KG1 (cell line): Measurements from ENCODE around the gene NOL4L.
"Not testable (repeated sequence)": the region's sequence is repeated elsewhere in the genome, so short reads cannot be mapped to it uniquely, and the experiment has no call there.

Source experiments
- DNase-seq: peaks from one replicate; lab custom pipeline; 2025; lab: John Stamatoyannopoulos, UW

NOL4L gene

GRCh38 chr20:32507998-32508774 is 76.9 kb downstream of the NOL4L start:
- no peak for DNase-seq

DNA sequence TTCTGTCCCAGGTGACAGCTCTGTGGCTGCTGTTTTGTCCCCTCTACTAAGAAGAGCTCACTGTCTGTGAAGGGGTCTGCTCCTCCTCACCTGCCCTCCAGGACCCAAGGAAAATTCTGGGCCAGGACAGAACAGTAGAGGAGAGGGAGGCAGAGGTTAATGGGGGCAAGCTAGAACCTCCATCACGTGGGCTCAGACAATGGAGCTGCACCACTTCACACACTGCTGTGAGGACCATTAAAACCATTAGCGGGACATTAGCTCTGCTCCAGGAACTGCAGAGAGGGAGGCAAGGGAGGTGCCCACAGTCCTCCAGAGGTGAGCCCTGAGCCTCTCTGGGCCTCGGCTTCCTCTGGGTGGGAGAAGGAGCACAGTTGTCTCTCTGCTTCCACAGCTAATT is 78.4 kb downstream of the NOL4L start:
- DNase-seq = no peak

- DNase-seq = no peak
Observed at GRCh38 chr20:32505723-32506473, 79.2 kb downstream of the NOL4L start.

- no peak for DNase-seq
Observed at GRCh38 chr20:32501709-32502108, 83.4 kb downstream of the NOL4L start.

GRCh38 chr20:32497589-32498224 is 87.4 kb downstream of the NOL4L start:
- DNase-seq = no peak

DNA sequence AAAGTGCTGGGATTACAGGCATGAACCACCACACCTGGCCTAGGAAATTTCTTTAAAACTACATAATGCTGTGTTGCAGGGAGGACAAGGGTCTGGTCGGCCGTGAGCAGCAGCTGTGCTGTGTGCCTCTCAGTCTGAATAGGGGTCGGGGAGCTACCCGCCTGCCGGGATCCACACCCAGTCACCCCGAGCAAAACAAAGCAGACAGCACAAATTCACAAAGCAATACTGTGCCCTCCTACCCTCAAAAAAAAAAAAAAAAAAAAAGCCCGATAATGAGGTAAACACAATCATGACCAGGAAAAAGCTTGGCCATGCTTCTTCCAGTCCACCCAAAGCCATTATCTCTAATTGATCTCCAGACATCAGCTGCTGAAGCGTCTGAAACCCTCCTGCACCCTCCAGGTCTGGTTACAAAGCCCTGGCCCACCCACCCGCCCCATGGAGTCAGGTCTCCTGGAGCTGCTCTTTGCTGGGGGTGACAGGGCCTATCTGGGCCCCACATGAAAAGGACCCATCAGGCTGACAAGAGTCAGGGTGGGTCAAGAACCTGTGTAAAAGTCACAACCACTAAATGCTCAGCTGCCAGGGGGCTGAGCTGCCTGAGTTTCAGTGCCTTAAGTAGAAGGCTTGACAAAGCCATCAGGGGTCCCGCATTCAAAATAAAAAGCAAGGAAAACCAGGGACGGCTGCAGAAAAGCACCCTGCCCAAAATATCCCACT is 88.2 kb downstream of the NOL4L start:
- no peak for DNase-seq

GRCh38 chr20:32495949-32496348 is 89.2 kb downstream of the NOL4L start:
- no peak for DNase-seq

DNA sequence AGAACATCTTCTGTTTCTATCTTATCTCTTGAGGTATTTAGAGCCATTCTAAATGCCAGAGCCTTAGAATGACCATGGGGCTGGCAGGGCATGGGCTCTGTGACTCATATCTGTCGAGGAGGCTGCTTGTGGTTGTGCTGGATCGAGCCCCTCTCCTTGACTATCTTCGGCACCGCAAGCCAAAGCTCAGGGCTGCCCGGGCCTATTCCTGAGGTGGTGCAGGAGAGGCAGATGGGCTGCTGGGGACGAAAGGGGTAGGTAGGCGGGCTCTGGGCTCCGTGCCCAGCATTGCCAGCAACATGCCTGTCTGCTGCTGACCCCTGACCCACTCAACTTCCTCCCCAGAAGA is 89.9 kb downstream of the NOL4L start:
- DNase-seq = no peak

GRCh38 chr20:32494483-32495216 is 90.5 kb downstream of the NOL4L start:
- DNase-seq = no peak

DNA sequence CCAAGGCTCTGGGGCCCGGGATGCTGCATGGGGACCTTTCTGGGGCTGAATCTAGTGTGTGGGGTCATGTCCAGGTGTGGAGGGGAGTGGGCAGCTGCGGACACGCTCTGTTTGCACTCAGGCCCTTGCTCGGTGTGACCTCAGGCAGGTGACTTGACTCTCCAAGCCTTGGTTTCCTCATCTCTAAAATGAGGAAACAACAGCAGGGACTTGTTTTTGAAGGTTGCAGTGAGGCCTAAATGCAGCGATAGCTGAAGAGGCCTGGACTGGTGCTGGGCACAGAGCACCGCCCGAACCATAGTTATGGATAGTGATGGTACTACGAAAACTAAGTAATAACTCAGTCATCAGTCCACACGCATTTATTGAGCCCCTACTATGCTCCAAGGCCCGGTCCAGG is 91.8 kb downstream of the NOL4L start:
- DNase-seq = no peak

DNA sequence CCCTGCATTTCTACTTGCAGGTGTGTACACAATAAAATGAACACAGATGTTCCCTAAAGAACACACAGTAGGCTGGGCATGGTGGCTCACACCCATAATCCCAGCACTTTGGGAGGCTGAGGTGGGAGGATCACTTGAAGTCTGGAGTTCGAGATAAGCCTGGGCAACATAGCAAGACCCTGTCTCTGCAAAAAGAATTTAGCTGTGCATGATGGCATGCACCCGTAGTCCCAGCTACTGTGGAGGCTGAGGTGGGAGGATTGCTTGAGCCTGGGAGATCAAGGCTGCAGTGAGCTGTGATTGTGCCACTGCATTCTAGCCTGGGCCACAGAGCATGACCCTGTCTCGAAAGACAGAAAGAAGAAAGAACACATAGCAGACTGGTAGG is 93.4 kb downstream of the NOL4L start:
- DNase-seq = not testable (repeated sequence)

DNA sequence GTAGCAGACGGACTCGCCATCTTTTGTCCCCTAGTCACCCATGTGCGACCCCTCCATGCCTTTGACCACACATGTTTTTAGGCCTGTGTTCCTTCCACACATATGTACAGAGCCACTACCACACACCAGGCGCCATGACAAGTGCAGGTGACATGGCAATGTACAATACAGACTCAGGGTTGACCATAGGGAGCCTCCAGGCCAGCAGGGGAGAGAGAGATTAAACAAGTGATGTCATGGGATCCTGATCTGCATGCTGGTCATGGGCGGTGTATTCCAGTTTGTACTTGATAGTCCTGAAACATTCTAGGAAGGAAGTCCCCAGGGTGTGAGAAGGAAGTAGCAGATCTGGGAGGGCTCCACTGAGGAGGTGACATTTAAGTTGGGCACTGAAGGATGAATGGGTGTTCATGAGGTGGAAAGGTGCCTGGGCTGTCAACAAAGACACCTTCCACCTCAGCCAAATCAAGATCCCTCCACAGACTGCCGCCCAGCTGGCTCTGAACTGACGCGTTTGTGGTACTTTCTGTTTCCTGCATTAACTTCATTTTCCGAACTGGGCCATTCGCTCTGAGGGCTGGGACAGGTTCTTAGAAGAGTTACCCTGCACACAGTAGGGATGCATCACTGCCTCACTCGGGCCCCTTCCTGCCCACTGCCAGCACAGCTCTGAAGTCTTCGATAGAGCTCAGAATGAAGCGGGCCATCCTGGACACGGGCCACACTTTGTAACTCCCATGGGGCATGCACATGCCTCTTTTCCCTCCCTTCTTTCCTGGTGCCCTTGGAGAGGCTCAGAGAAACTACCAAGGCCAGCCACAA is 94.0 kb downstream of the NOL4L start:
- no peak for DNase-seq

DNA sequence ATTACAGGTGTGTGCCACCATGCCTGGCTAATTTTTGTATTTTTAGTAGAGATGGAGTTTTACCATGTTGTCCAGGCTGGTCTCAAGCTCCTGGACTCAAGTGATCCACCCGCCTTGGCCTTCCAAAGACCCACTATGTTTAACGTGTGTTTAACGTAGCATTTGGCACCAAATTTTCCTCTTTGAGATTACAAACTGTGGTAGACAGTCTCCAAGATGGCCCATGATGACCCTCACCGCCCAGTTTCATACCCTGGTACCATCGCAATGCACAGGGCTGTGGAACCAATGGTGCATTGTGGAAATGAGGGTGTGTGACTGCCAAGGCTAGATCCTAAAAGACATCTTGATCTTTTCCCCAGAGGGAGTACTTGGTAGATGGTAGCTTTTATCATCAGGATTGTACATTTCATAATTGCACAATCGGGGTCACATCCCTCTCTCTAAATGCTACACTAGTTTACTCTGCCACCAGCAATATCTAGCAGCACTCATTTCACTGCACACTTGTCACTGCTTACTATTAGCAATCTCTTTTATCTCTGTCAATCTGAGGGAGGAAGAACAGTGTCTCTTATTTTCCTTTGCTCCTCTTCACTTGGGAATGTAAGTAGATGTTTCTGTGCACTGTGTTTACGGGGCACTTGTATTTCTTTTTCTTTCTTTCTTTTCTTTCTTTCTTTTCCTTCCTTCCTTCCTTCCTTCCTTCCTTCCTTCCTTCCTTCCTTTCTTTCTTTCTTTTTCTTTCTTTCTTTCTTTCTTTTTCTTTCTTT is 96.9 kb downstream of the NOL4L start:
- no peak for DNase-seq

- no peak for DNase-seq
Observed at GRCh38 chr20:32487381-32487780, 97.8 kb downstream of the NOL4L start.

GRCh38 chr20:32485770-32486478 is 99.2 kb downstream of the NOL4L start:
- DNase-seq = no peak

- peak; percentile 62 for DNase-seq
Observed at GRCh38 chr20:32484958-32485769, 100.0 kb downstream of the NOL4L start.

DNA sequence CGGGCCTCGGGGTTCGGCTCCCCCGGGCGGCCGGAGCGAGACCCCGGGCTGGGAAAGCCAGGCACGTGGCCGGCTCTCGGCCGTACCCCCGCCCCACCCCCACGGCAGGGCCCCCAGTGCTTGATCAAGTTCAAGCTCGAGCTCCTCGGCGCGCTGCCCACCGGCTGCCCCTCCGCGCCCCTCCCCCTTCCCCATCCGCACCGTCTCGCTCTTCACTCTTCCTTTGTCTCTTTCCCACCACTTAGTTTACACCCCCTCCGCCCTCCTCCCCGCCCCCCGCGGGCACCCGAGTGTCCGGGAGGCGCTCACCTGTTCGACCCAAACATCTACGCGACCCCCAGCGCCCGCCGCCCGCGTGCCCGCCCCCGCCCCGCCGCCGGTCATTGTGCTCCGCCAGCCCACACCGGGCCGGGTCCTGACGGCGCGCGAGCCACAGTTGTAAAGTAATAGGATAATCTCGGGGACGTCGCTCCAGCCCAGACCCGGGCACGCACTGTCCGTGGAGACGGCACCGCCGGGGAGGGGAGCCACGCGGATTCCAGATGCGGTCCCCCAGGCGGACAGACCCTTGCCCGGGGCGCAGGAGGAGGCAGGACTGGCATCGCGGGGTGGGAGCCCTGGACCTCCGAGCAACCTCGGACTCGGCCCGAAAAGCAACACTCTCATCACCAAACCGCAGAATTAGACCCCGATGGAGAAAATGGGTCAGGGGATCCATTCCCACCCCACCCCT is 100.7 kb downstream of the NOL4L start:
- no peak for DNase-seq
